T-helper 1 cell treated with Interleukin-12 subunit alpha and Interleukin-12 subunit beta and Interleukin-4 antibody, amounts not matched to agents 30 μg/mL and 1 μg/mL, for 36 hours (primary cell): ENCODE data around the gene MATN4.

Experiments
- H3K27ac Mint-ChIP-seq: one replicate; pipeline ENCODE4 v1.8.0; 2021; ENCODE audit warnings: mild to moderate bottlenecking, mixed read lengths
- H3K27me3 Mint-ChIP-seq: one replicate; pipeline ENCODE4 v1.8.0; 2021; ENCODE audit warnings: low read depth, mixed read lengths
- H3K36me3 Mint-ChIP-seq: one replicate; pipeline ENCODE4 v1.8.0; 2021; ENCODE audit warnings: low read depth, mixed read lengths
- H3K4me1 Mint-ChIP-seq: one replicate; pipeline ENCODE4 v1.8.0; 2021; ENCODE audit warnings: low read depth, mixed read lengths
- H3K4me3 Mint-ChIP-seq: one replicate; pipeline ENCODE4 v1.8.0; 2021; ENCODE audit warnings: mild to moderate bottlenecking, moderate library complexity, mixed read lengths
- H3K9me3 Mint-ChIP-seq: one replicate; pipeline ENCODE4 v1.8.0; 2021; ENCODE audit warnings: mixed read lengths

The MATN4 gene

DNA sequence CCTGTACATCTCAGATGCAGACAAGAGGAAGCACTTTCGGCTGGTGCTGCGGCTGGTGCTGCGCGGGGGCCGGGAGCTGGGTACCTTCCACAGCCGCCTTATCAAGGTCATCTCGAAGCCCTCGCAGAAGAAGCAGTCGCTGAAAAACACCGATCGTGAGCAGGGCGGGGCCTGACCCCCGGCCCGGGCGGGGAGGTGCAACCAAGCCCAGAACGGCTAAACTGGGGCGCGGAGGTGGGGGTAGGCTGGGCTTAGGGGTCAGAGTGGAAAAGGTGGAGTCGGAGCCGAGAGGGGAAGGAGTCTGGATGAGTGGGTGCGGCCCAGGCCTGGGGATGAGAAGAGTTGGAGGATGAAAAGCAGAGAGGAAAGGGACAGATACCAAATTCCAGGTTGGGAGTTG, 4.1 kb upstream of the MATN4 start:
- Mint-ChIP-seq H3K4me1 (peaks cover 33% of the 10 kb centered on the region), H3K27ac (no peak overlapping the region), H3K9me3 (no peaks in the 10 kb centered on the region), H3K27me3 (peaks cover 19% of the 10 kb centered on the region), H3K4me3 (no peak overlapping the region), H3K36me3 (peaks cover 12% of the 10 kb centered on the region)

GRCh38 chr20:45311589-45312211, 3.6 kb upstream of the MATN4 start:
- Mint-ChIP-seq H3K4me3 (peak overlapping the region; percentile 34), H3K27me3 (peaks cover 15% of the 10 kb centered on the region), H3K27ac (no peak overlapping the region), H3K9me3 (no peaks in the 10 kb centered on the region), H3K36me3 (peaks cover 9% of the 10 kb centered on the region), H3K4me1 (peaks cover 30% of the 10 kb centered on the region)

GRCh38 chr20:45309075-45309474, 976 bp upstream of the MATN4 start:
- Mint-ChIP-seq H3K27me3 (peaks cover 14% of the 10 kb centered on the region), H3K27ac (no peak overlapping the region), H3K36me3 (peaks cover 9% of the 10 kb centered on the region), H3K9me3 (no peaks in the 10 kb centered on the region), H3K4me3 (no peak overlapping the region), H3K4me1 (peaks cover 25% of the 10 kb centered on the region)

GRCh38 chr20:45307076-45307640, 941 bp downstream of the MATN4 start:
- Mint-ChIP-seq H3K27me3 (peaks cover 17% of the 10 kb centered on the region), H3K36me3 (peaks cover 19% of the 10 kb centered on the region), H3K27ac (no peak overlapping the region), H3K4me1 (peaks cover 42% of the 10 kb centered on the region), H3K9me3 (no peaks in the 10 kb centered on the region), H3K4me3 (no peak overlapping the region)

- no peaks in the 10 kb centered on the region for H3K9me3 Mint-ChIP-seq
- H3K27me3 Mint-ChIP-seq = peaks cover 17% of the 10 kb centered on the region
- H3K36me3 Mint-ChIP-seq = peaks cover 19% of the 10 kb centered on the region
- H3K27ac Mint-ChIP-seq = no peak within 1 kb of the TSS
- no peak within 1 kb of the TSS for H3K4me3 Mint-ChIP-seq
- peaks cover 46% of the 10 kb centered on the region for H3K4me1 Mint-ChIP-seq
These were observed 1.6 kb downstream of the MATN4 start, which contains the start of gene RBPJL for GRCh38 chr20:45306431-45306982. Gene RBPJL (plus strand): TSS chr20:45306840. CDS start chr20:45306923, 83 bp downstream.

DNA sequence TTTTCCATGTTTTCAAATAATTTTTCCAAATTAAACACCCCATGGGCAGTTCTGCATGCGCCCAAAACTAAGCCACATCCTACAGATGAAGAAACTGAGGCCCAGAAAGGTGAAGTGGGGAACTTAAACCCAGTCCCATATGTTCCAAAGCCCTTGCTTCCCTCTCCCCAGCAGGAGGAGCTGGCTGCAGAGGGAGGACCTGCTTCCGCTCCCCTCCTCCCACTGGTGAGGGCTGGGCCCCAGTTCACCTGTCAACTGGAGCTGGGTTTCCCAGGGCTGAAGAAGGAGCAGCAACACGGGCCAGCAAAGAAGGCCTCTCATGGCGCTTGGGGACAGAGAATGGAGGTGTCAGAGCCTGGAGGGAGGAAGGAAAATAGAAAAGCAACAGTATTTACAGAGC, 2.8 kb downstream of the MATN4 start:
- H3K4me3 Mint-ChIP-seq = no peak overlapping the region
- H3K9me3 Mint-ChIP-seq = no peaks in the 10 kb centered on the region
- H3K36me3 Mint-ChIP-seq = peaks cover 17% of the 10 kb centered on the region
- H3K27me3 Mint-ChIP-seq = peaks cover 17% of the 10 kb centered on the region
- no peak overlapping the region for H3K27ac Mint-ChIP-seq
- peaks cover 40% of the 10 kb centered on the region for H3K4me1 Mint-ChIP-seq

- no peaks in the 10 kb centered on the region for H3K9me3 Mint-ChIP-seq
- no peak overlapping the region for H3K27ac Mint-ChIP-seq
- peaks cover 17% of the 10 kb centered on the region for H3K27me3 Mint-ChIP-seq
- H3K4me3 Mint-ChIP-seq = no peak overlapping the region
- peaks cover 18% of the 10 kb centered on the region for H3K36me3 Mint-ChIP-seq
- H3K4me1 Mint-ChIP-seq = peaks cover 39% of the 10 kb centered on the region
These were observed 3.6 kb downstream of the MATN4 start for GRCh38 chr20:45304464-45304999.

DNA sequence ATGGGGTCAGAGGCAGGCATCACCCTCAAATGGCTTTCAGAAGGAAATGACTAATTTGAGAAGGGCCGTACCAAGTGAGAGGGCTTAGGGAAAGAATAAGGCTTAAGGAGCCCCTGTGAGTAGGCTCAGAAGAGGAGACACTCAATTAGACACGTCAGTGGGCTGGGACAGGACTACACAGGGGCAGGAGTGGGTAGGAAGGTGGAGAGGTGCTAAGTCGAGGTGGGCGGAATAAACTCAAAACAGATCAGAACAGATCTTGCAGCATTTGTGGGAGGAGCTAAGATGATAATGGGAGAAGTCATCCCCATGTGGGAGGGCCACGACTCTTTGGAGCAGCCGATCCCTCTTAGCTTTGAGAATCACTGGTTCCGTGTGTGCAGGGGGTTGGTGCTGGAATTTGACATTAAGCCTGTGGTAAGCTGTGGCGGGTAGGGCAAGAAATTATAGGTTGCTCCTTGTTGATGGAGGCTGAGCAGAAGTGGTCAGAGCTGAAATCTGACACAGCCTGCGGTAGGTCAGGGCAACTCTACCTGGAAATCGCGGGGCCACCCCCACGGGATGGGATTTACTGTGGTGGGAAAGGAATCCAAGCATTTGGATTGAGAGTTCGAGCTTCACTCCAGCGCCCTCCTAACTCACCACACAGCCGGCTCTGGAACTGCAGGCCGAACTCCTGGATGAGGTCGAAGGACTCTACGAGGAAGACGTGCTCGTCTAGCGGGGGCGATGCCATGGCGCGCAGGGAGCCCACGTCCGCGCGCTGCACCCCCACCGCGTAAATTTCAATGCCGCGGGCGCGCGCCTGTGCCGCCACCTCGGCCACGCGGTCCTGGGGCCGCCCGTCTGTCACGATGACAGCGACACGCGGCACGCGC, 4.3 kb downstream of the MATN4 start:
- peak overlapping the region; percentile 7 for H3K27ac Mint-ChIP-seq
- H3K4me1 Mint-ChIP-seq = peaks cover 37% of the 10 kb centered on the region
- peaks cover 17% of the 10 kb centered on the region for H3K27me3 Mint-ChIP-seq
- H3K9me3 Mint-ChIP-seq = no peaks in the 10 kb centered on the region
- H3K4me3 Mint-ChIP-seq = peak overlapping the region; percentile 5
- H3K36me3 Mint-ChIP-seq = peaks cover 22% of the 10 kb centered on the region

GRCh38 chr20:45301824-45302271, 6.3 kb downstream of the MATN4 start:
- Mint-ChIP-seq H3K36me3 (peaks cover 20% of the 10 kb centered on the region), H3K4me3 (peak overlapping the region; percentile 40), H3K27ac (peak overlapping the region; percentile 79), H3K27me3 (peaks cover 10% of the 10 kb centered on the region), H3K4me1 (peaks cover 35% of the 10 kb centered on the region), H3K9me3 (no peaks in the 10 kb centered on the region)

- H3K36me3 Mint-ChIP-seq = peaks cover 23% of the 10 kb centered on the region
- no peaks in the 10 kb centered on the region for H3K9me3 Mint-ChIP-seq
- H3K27ac Mint-ChIP-seq = no peak overlapping the region
- no peak overlapping the region for H3K4me3 Mint-ChIP-seq
- H3K27me3 Mint-ChIP-seq = peaks cover 10% of the 10 kb centered on the region
- peaks cover 38% of the 10 kb centered on the region for H3K4me1 Mint-ChIP-seq
These were observed 7.1 kb downstream of the MATN4 start for GRCh38 chr20:45300961-45301360.

- Mint-ChIP-seq H3K9me3 (no peaks in the 10 kb centered on the region), H3K27ac (no peak overlapping the region), H3K4me1 (peaks cover 38% of the 10 kb centered on the region), H3K4me3 (no peak overlapping the region), H3K27me3 (peaks cover 6% of the 10 kb centered on the region), H3K36me3 (peaks cover 26% of the 10 kb centered on the region)
These were observed 8.3 kb downstream of the MATN4 start for GRCh38 chr20:45299786-45300185.

- H3K27ac Mint-ChIP-seq = no peak overlapping the region
- no peak overlapping the region for H3K4me3 Mint-ChIP-seq
- H3K36me3 Mint-ChIP-seq = peaks cover 20% of the 10 kb centered on the region
- H3K27me3 Mint-ChIP-seq = peaks cover 6% of the 10 kb centered on the region
- H3K4me1 Mint-ChIP-seq = peaks cover 28% of the 10 kb centered on the region
- H3K9me3 Mint-ChIP-seq = no peaks in the 10 kb centered on the region
These were observed 10.2 kb downstream of the MATN4 start for GRCh38 chr20:45297786-45298497.

DNA sequence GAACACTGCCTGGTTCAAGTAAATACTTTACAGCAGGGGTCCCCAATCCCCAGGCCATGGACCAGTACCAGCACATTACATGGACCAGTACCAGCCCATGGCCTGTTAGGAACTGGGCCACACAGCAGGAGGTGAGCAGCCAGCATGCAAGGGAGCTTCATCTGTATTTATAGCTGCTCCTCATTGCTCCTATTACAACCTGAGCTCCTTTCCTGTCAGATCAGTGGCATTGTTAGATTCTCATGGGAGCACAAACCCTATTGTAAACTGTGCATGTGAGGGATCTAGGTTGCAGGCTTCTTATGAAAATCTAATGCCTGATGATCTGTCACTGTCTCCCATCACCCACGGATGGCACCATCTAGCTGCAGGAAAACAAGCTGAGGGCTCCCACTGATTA, 13.4 kb downstream of the MATN4 start:
- peaks cover 29% of the 10 kb centered on the region for H3K27me3 Mint-ChIP-seq
- no peak overlapping the region for H3K27ac Mint-ChIP-seq
- peaks cover 11% of the 10 kb centered on the region for H3K36me3 Mint-ChIP-seq
- no peak overlapping the region for H3K4me3 Mint-ChIP-seq
- peaks cover 18% of the 10 kb centered on the region for H3K4me1 Mint-ChIP-seq
- H3K9me3 Mint-ChIP-seq = no peaks in the 10 kb centered on the region

DNA sequence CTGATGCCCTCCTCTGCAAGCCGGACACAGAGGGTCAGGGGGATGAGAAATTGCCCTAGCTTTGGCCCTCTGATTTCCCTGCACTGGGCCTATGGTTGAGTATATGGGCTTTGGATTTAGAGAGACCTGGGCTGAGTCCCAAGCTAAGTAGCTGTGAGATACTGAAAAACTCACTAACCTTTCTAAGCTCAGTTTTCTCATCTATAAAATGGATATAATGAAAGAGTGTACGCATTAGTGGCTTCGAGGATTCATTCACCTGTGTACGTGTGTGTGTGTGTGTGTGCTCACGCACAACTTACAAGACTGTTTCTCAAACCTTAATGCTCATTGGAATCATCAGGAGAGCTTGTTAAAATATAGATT, 14.1 kb downstream of the MATN4 start:
- H3K4me3 Mint-ChIP-seq = peak overlapping the region; percentile 72
- peaks cover 8% of the 10 kb centered on the region for H3K36me3 Mint-ChIP-seq
- H3K27ac Mint-ChIP-seq = no peak overlapping the region
- peaks cover 15% of the 10 kb centered on the region for H3K4me1 Mint-ChIP-seq
- H3K27me3 Mint-ChIP-seq = peaks cover 33% of the 10 kb centered on the region
- no peaks in the 10 kb centered on the region for H3K9me3 Mint-ChIP-seq
